NB4 (cell line): ENCODE results near the gene PHYHIPL.

Experiments used
- POLR2A ChIP-seq: IDR thresholded peaks from 2 replicates; pipeline ENCODE4 v1.6.1; 2011; ENCODE audit warnings: mild to moderate bottlenecking; ENCODE audit not compliant: insufficient read length; ENCODE audit errors: extremely low read depth
- TF ChIP-seq, protein P1 (sequence below): IDR thresholded peaks from one replicate; pipeline ENCODE4 v1.5.1; 2012; ENCODE audit warnings: low read depth, low read length

DNA sequence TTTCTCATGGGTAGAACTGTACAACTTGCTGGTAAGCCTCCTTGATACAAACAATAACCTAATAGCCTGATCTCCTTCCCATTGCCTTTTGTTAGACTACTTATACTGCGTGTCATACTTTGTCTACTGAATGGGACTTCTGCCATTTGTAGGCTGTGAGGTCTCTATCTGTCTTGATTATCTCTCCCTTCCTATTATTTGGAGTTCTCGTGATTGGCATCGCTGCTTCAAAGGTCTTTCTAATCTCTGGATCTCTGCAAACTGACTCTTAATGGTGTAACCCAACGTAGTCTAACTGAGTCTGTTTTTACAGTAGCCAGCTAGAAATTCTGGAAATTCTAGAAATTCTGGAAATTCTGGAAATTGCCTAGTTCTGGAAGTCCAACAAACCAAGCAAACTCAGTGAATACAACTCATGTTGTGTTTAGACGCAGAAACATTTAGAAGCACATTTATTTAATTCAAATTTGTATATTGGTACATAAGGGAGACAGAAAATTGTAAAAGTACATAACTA, 29.8 kb downstream of the PHYHIPL start:
- TF ChIP-seq, protein P1, sequence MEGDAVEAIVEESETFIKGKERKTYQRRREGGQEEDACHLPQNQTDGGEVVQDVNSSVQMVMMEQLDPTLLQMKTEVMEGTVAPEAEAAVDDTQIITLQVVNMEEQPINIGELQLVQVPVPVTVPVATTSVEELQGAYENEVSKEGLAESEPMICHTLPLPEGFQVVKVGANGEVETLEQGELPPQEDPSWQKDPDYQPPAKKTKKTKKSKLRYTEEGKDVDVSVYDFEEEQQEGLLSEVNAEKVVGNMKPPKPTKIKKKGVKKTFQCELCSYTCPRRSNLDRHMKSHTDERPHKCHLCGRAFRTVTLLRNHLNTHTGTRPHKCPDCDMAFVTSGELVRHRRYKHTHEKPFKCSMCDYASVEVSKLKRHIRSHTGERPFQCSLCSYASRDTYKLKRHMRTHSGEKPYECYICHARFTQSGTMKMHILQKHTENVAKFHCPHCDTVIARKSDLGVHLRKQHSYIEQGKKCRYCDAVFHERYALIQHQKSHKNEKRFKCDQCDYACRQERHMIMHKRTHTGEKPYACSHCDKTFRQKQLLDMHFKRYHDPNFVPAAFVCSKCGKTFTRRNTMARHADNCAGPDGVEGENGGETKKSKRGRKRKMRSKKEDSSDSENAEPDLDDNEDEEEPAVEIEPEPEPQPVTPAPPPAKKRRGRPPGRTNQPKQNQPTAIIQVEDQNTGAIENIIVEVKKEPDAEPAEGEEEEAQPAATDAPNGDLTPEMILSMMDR, result no peak
- TF ChIP-seq POLR2A, result no peak
